ENCODE results near the gene FEM1C.

FEM1C gene

GRCh38 chr5:115486728-115487127 is 57.8 kb downstream of the FEM1C start:
- Histone ChIP-seq H3K36me3 (ENCODE audit: insufficient read depth, low read length) (no peaks in the 10 kb centered on the region), H3K4me3 (ENCODE audit: low read length, poor library complexity, severe bottlenecking) (no peak overlapping the region), H3K4me1 (ENCODE audit: insufficient read depth, low read length, poor library complexity, severe bottlenecking) (no peaks in the 10 kb centered on the region), H3F3A (ENCODE audit: low read depth) (no peaks in the 10 kb centered on the region), H2AFZ (ENCODE audit: low read length) (no peak overlapping the region), H3K9me3 (ENCODE audit: insufficient read depth, low read depth, low read length) (no peaks in the 10 kb centered on the region), H3K9me2 (replicated peaks; ENCODE audit: low read depth, low read length) (no peaks in the 10 kb centered on the region), H3K27me3 (ENCODE audit: insufficient read depth, low read length, poor library complexity, severe bottlenecking) (no peaks in the 10 kb centered on the region), H3K4me2 (ENCODE audit: low read depth, low read length, poor library complexity, severe bottlenecking) (no peak overlapping the region), H4K20me1 (ENCODE audit: insufficient read depth, low read length, poor library complexity, severe bottlenecking) (no peaks in the 10 kb centered on the region), H3K79me2 (ENCODE audit: insufficient read depth, low read length) (no peaks in the 10 kb centered on the region), H3K9ac (ENCODE audit: low read depth, low read length, poor library complexity, severe bottlenecking) (no peak overlapping the region)
- TF ChIP-seq EZH2phosphoT487 (IDR thresholded peaks at IDR 0.05; ENCODE audit: borderline replicate concordance) (no peak), CTCF (conservative IDR thresholded peaks at IDR 0.05; ENCODE audit: low read length) (no peak)

GRCh38 chr5:115484368-115484767 is 60.2 kb downstream of the FEM1C start:
- Histone ChIP-seq H3K27me3 (ENCODE audit: insufficient read depth, low read length, poor library complexity, severe bottlenecking) (no peaks in the 10 kb centered on the region), H3K9ac (ENCODE audit: low read depth, low read length, poor library complexity, severe bottlenecking) (no peak overlapping the region), H2AFZ (ENCODE audit: low read length) (no peak overlapping the region), H3K4me3 (ENCODE audit: low read length, poor library complexity, severe bottlenecking) (no peak overlapping the region), H4K20me1 (ENCODE audit: insufficient read depth, low read length, poor library complexity, severe bottlenecking) (no peaks in the 10 kb centered on the region), H3K36me3 (ENCODE audit: insufficient read depth, low read length) (no peaks in the 10 kb centered on the region), H3K4me2 (ENCODE audit: low read depth, low read length, poor library complexity, severe bottlenecking) (no peak overlapping the region), H3K9me3 (ENCODE audit: insufficient read depth, low read depth, low read length) (no peaks in the 10 kb centered on the region), H3K79me2 (ENCODE audit: insufficient read depth, low read length) (no peaks in the 10 kb centered on the region), H3F3A (ENCODE audit: low read depth) (no peaks in the 10 kb centered on the region), H3K4me1 (ENCODE audit: insufficient read depth, low read length, poor library complexity, severe bottlenecking) (no peaks in the 10 kb centered on the region), H3K9me2 (replicated peaks; ENCODE audit: low read depth, low read length) (no peaks in the 10 kb centered on the region)
- TF ChIP-seq CTCF (conservative IDR thresholded peaks at IDR 0.05; ENCODE audit: low read length) = no peak
- no peak for TF ChIP-seq EZH2phosphoT487 (IDR thresholded peaks at IDR 0.05; ENCODE audit: borderline replicate concordance)

- no peak overlapping the region for H3K4me3 ChIP-seq (ENCODE audit: low read length, poor library complexity, severe bottlenecking)
- H3K9me2 ChIP-seq (replicated peaks; ENCODE audit: low read depth, low read length) = no peaks in the 10 kb centered on the region
- no peak overlapping the region for H2AFZ ChIP-seq (ENCODE audit: low read length)
- H3K4me2 ChIP-seq (ENCODE audit: low read depth, low read length, poor library complexity, severe bottlenecking) = no peak overlapping the region
- no peak overlapping the region for H3K9ac ChIP-seq (ENCODE audit: low read depth, low read length, poor library complexity, severe bottlenecking)
- no peaks in the 10 kb centered on the region for H3K79me2 ChIP-seq (ENCODE audit: insufficient read depth, low read length)
- H3F3A ChIP-seq (ENCODE audit: low read depth) = no peaks in the 10 kb centered on the region
- TF ChIP-seq EZH2phosphoT487 (IDR thresholded peaks at IDR 0.05; ENCODE audit: borderline replicate concordance) = no peak
- TF ChIP-seq CTCF (conservative IDR thresholded peaks at IDR 0.05; ENCODE audit: low read length) = no peak
- no peaks in the 10 kb centered on the region for H3K27me3 ChIP-seq (ENCODE audit: insufficient read depth, low read length, poor library complexity, severe bottlenecking)
- H3K36me3 ChIP-seq (ENCODE audit: insufficient read depth, low read length) = no peaks in the 10 kb centered on the region
- H3K9me3 ChIP-seq (ENCODE audit: insufficient read depth, low read depth, low read length) = no peaks in the 10 kb centered on the region
- H3K4me1 ChIP-seq (ENCODE audit: insufficient read depth, low read length, poor library complexity, severe bottlenecking) = no peaks in the 10 kb centered on the region
- no peaks in the 10 kb centered on the region for H4K20me1 ChIP-seq (ENCODE audit: insufficient read depth, low read length, poor library complexity, severe bottlenecking)
Measured at GRCh38 chr5:115480900-115481299, 63.7 kb downstream of the FEM1C start.
